Endothelial cell of umbilical vein (primary cell): ENCODE measurements around the gene C6orf132. TPM values are rescaled to one million over a fixed set of nuclear protein-coding genes. Genes with fewer than 3 reads are reported as not detected.

ENCODE experiments used
- BruUV-seq: library from RNA; stranded (reverse); fragments of 400-500 nt; replicated peaks from 2 replicates; lab custom pipeline; 2021; lab: Mats Ljungman, UMichigan
- CTCF ChIA-PET: fragments of 300-600, 350-600 bp; sonication (Branson Sonifier 250); formaldehyde crosslinking; loops from one replicate; lab custom pipeline; 2021; ENCODE audit warnings: antibody characterized with exemption, inconsistent platforms; lab: Charles Lee
- POLR2A ChIA-PET: fragments of 300-600, 350-600 bp; sonication (Branson Sonifier 250); formaldehyde crosslinking; loops from one replicate; lab custom pipeline; 2021; ENCODE audit warnings: antibody characterized with exemption, inconsistent platforms; lab: Charles Lee
- DNase-seq: peaks from one replicate; pipeline ENCODE4 v3.0.0-alpha.2; 2011; ENCODE audit warnings: low read depth, low spot score
- FAIRE-seq: peaks from 2 replicates; lab custom pipeline; 2011; peaks lifted over from hg19 to GRCh38; lab: Jason Lieb, UNC
- H2AFZ ChIP-seq: 2 replicates; pipeline ENCODE4 v1.6.0; 2012; ENCODE audit warnings: low read depth, low read length, control low read depth, inconsistent platforms
- H3K27ac ChIP-seq: 2 replicates; pipeline ENCODE4 v1.5.1; 2011; ENCODE audit warnings: low read depth, mild to moderate bottlenecking, control low read depth, low read length, moderate library complexity; ENCODE audit not compliant: insufficient read depth
- H3K27me3 ChIP-seq, 2 experiments: 2 replicates each; pipeline versions ENCODE4 v1.6.0 to v1.6.1; 2011; ENCODE audit warnings: low read length in 2 of 2, mixed read lengths in 1 of 2; ENCODE audit not compliant: control insufficient read depth in 2 of 2, insufficient read depth in 2 of 2
- H3K36me3 ChIP-seq, 2 experiments: 2 replicates in 1 of 2; 3 replicates in 1 of 2; pipeline ENCODE4 v1.5.1; 2011; ENCODE audit warnings: low read length in 2 of 2, mild to moderate bottlenecking in 1 of 2, moderate library complexity in 1 of 2; ENCODE audit not compliant: control insufficient read depth in 2 of 2, insufficient read depth in 2 of 2; ENCODE audit errors: extremely low read depth in 1 of 2
- H3K4me1 ChIP-seq: 3 replicates; pipeline ENCODE4 v1.5.1; 2011; ENCODE audit warnings: mild to moderate bottlenecking, low read length; ENCODE audit not compliant: control insufficient read depth, insufficient read depth; ENCODE audit errors: extremely low read depth
- H3K4me2 ChIP-seq: 2 replicates; pipeline ENCODE4 v1.6.1; 2011; ENCODE audit warnings: low read length, control low read depth, mixed read lengths; ENCODE audit not compliant: insufficient read depth
- H3K4me3 ChIP-seq, 3 experiments: fragments of 200-600 bp in 1 of 3; sonication (generic), shearing (Covaris generic) in 1 of 3; replicated peaks in 1 of 3; 2 replicates each; pipeline ENCODE4 v1.5.1; 2011 to 2016; ENCODE audit warnings: control low read depth in 3 of 3, low read length in 3 of 3, mild to moderate bottlenecking in 2 of 3, inconsistent platforms in 1 of 3, low read depth in 1 of 3, moderate library complexity in 1 of 3; ENCODE audit not compliant: insufficient read depth in 1 of 3
- H3K79me2 ChIP-seq: 2 replicates; pipeline ENCODE4 v1.6.0; 2012; ENCODE audit warnings: low read length, inconsistent platforms; ENCODE audit not compliant: control insufficient read depth, insufficient read depth
- H3K9ac ChIP-seq: replicated peaks from 2 replicates; pipeline ENCODE3; 2011; ENCODE audit warnings: low read length, control low read depth; ENCODE audit not compliant: insufficient read depth; ENCODE audit errors: extremely low read depth
- H3K9me1 ChIP-seq: replicated peaks from 3 replicates; pipeline ENCODE4 v1.6.0; 2011; ENCODE audit warnings: mild to moderate bottlenecking, low read length; ENCODE audit not compliant: control insufficient read depth, insufficient read depth; ENCODE audit errors: extremely low read depth
- H3K9me3 ChIP-seq: replicated peaks from 2 replicates; pipeline ENCODE4 v1.5.1; 2012; ENCODE audit warnings: low read length, inconsistent platforms; ENCODE audit not compliant: control insufficient read depth, insufficient read depth
- H4K20me1 ChIP-seq: replicated peaks from 2 replicates; pipeline ENCODE3; 2011; ENCODE audit warnings: mild to moderate bottlenecking, low read length; ENCODE audit not compliant: control insufficient read depth, insufficient read depth; ENCODE audit errors: extremely low read depth
- EZH2 ChIP-seq: IDR thresholded peaks from 2 replicates; pipeline ENCODE4 v1.6.1; 2012; ENCODE audit warnings: borderline replicate concordance, low read depth, mild to moderate bottlenecking, moderate library complexity, low read length, inconsistent platforms; ENCODE audit not compliant: severe bottlenecking
- FOS ChIP-seq: IDR thresholded peaks from 2 replicates; pipeline ENCODE4 v1.6.1; 2011; ENCODE audit warnings: mild to moderate bottlenecking, low read length, moderate library complexity, borderline replicate concordance; ENCODE audit not compliant: insufficient read depth
- GATA2 ChIP-seq: IDR thresholded peaks from 2 replicates; pipeline ENCODE4 v1.7.0; 2011; ENCODE audit warnings: low read depth, mild to moderate bottlenecking, moderate library complexity, mixed read lengths, low read length; ENCODE audit not compliant: insufficient read length, insufficient read depth
- JUN ChIP-seq: IDR thresholded peaks from 2 replicates; pipeline ENCODE4 v1.6.1; 2011; ENCODE audit warnings: borderline replicate concordance, low read depth; ENCODE audit not compliant: insufficient read length, insufficient read depth
- MYC ChIP-seq: IDR thresholded peaks from one replicate; pipeline ENCODE4 v1.6.1; 2011; ENCODE audit warnings: mild to moderate bottlenecking, low read depth, low read length
- POLR2A ChIP-seq: IDR thresholded peaks from 2 replicates; pipeline ENCODE4 v1.6.1; 2012; ENCODE audit warnings: low read depth, mild to moderate bottlenecking, control low read depth, low read length
- POLR2AphosphoS5 ChIP-seq: IDR thresholded peaks from 2 replicates; pipeline ENCODE4 v1.6.1; 2012; ENCODE audit warnings: low read depth, mild to moderate bottlenecking, control low read depth, low read length, moderate library complexity; ENCODE audit not compliant: insufficient read depth
- dilution Hi-C: fragments of 300-500 bp; cut with MboI; formaldehyde crosslinking; loops from one replicate; pipeline ENCODE4 v1.15.0; 2019; ENCODE audit warnings: low sequenced_read_pairs; ENCODE audit not compliant: extremely low pct_ligation_motif_present
- intact Hi-C: fragments of 100-400 bp; cut with micrococcal nuclease; formaldehyde crosslinking; loops from one replicate; pipeline ENCODE4 v1.10.0; 2022
- polyA plus RNA-seq, 4 experiments: library from polyadenylated mRNA; depleted of rRNA in 3 of 4; stranded (reverse) in 3 of 4; unstranded in 1 of 4; fragments of >200 nt; gene quantifications; 2 replicates each; pipeline versions ENCODE4 v1.2.1 to v1.2.3, GENCODE V29; 2011 to 2012; ENCODE audit warnings: missing spikeins in 1 of 4
- total RNA-seq: library from RNA; stranded (reverse); gene quantifications from 2 replicates; pipeline ENCODE4 v1.2.3, GENCODE V29; 2021
- TF ChIP-seq, protein P1 (sequence below), 2 donors: IDR thresholded peaks; 1 replicate in 1 of 2; 2 replicates in 1 of 2; pipeline ENCODE4 v1.5.1; 2011; ENCODE audit warnings: low read length in 2 of 2, mild to moderate bottlenecking in 2 of 2, moderate library complexity in 2 of 2, control low read depth in 1 of 2, inconsistent platforms in 1 of 2, low read depth in 1 of 2; ENCODE audit not compliant: insufficient read depth in 1 of 2; ENCODE audit errors: extremely low read depth in 1 of 2
- TF ChIP-seq, protein P2 (sequence below): IDR thresholded peaks from 2 replicates; pipeline ENCODE4 v1.6.1; 2011; ENCODE audit not compliant: insufficient read depth, insufficient read length

Gene C6orf132
- total and polyA plus RNA-seq, 2 donors (not counting 3 experiments of a cell fraction or from before 2014, with no cell fraction given): 0.15 to 0.71 TPM

DNA sequence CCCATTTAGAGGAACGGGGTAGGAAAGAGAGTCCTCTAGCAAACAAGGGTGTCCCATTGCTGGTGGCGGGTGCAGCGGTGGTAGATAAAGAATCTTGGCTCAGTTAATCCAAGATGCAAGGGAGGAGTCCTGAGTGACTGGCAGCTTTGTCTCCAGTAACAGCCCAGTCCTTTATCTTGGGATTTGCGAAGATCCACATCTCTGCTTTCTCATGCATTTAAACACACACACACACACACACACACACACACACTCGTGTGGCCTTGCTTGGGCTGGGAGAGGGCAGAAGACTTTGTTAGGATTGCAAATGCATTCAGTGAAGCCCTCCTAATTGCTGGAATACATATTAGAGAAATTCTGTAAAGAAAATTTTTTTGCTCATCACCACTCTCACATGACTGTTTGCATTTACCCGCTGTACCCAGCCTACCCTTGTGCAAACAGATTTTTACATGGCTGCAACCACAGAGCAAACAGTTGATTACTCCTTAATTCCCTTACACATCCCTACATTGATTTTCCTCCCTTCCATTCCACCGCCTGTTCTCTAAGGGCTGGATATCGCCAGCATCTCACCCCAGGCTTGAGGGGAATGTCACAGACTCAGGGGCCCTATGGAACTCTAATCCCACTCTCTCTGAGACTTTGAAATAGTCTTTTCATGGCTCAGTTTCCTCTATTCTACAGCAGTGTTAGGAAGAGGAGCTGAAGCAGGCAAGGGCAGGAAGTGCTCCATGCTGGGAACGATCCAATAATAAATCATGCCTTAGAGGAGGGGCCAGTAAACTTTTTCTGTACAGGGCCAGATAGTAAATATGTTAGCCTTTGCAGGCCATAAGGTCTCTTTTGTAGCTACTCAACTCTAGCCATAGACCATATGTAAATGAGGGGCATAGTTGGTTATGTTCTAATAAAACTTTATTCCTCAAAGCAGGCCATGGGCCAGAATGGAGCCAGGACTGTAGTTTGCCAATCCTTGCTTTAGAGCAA, 3.5 kb downstream of the C6orf132 start:
- no peak for TF ChIP-seq EZH2
- TF ChIP-seq, protein P1, sequence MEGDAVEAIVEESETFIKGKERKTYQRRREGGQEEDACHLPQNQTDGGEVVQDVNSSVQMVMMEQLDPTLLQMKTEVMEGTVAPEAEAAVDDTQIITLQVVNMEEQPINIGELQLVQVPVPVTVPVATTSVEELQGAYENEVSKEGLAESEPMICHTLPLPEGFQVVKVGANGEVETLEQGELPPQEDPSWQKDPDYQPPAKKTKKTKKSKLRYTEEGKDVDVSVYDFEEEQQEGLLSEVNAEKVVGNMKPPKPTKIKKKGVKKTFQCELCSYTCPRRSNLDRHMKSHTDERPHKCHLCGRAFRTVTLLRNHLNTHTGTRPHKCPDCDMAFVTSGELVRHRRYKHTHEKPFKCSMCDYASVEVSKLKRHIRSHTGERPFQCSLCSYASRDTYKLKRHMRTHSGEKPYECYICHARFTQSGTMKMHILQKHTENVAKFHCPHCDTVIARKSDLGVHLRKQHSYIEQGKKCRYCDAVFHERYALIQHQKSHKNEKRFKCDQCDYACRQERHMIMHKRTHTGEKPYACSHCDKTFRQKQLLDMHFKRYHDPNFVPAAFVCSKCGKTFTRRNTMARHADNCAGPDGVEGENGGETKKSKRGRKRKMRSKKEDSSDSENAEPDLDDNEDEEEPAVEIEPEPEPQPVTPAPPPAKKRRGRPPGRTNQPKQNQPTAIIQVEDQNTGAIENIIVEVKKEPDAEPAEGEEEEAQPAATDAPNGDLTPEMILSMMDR (IDR thresholded peaks at IDR 0.05; ENCODE audit: extremely low read depth in 1 of 2, insufficient read depth in 1 of 2, low read depth in 1 of 2, low read length in 2 of 2): no peak
- no peak for TF ChIP-seq POLR2AphosphoS5
- TF ChIP-seq, protein P2, sequence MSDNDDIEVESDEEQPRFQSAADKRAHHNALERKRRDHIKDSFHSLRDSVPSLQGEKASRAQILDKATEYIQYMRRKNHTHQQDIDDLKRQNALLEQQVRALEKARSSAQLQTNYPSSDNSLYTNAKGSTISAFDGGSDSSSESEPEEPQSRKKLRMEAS: no peak
- TF ChIP-seq GATA2: no peak
- TF ChIP-seq FOS: no peak
- TF ChIP-seq JUN: no peak
- no peak for TF ChIP-seq MYC
- TF ChIP-seq POLR2A: no peak
- no peak overlapping the region for H3K4me2 ChIP-seq
- no peaks in the 10 kb centered on the region for H3K36me3 ChIP-seq
- H3K4me3 ChIP-seq: no peak overlapping the region
- H3K9me3 ChIP-seq: no peaks in the 10 kb centered on the region
- no peaks in the 10 kb centered on the region for H3K9me1 ChIP-seq
- peak; percentile 28 for DNase-seq
- dilution Hi-C loops (no loop called here), intact Hi-C loops (no loop called here)
- H3K27me3 ChIP-seq: peaks cover 2% of the 10 kb centered on the region in 2 experiments
- no peak overlapping the region for H3K27ac ChIP-seq
- ChIA-PET POLR2A (interaction anchor here (0.5 kb wide), 1 partner anchor 87 kb away, joined by 8 read pairs; no protein-coding TSS in a partner anchor), CTCF (interaction anchor here (0.9 to 2.5 kb wide), 3 partner anchors 11 to 76 kb away, joined by 3 to 11 read pairs (median 4); no protein-coding TSS in a partner anchor)
- H3K4me1 ChIP-seq: peaks cover 22% of the 10 kb centered on the region
- FAIRE-seq: peak; percentile 66
- H4K20me1 ChIP-seq: no peaks in the 10 kb centered on the region
- BruUV-seq: no TSS peak
- peak overlapping the region; percentile 18 for H2AFZ ChIP-seq
- H3K9ac ChIP-seq: no peak overlapping the region
- no peaks in the 10 kb centered on the region for H3K79me2 ChIP-seq
